HFF-Myc (cell line): ENCODE data around the gene SPEF1.
"Not testable (repeated sequence)": the region's sequence is repeated elsewhere in the genome, so short reads cannot be mapped to it uniquely, and the experiment has no call there.

Experiments used
- DNase-seq: peaks from one replicate; pipeline ENCODE4 v3.0.0-alpha.2; 2011; ENCODE audit warnings: low read depth; ENCODE audit errors: extremely low read depth
- H3K4me3 ChIP-seq: replicated peaks from 2 replicates; pipeline ENCODE4 v1.5.1; 2011; ENCODE audit warnings: low read depth, mild to moderate bottlenecking, control low read depth, low read length
- CTCF ChIP-seq: IDR thresholded peaks from 2 replicates; pipeline ENCODE4 v1.5.1; 2012; ENCODE audit warnings: mild to moderate bottlenecking, low read depth, low read length, control low read depth; ENCODE audit errors: missing control alignments

The SPEF1 gene

GRCh38 chr20:3781153-3781910 is at the start of gene SPEF1:
Gene SPEF1, minus strand, starts transcription at chr20:3781448. Its CDS starts 161 bp downstream, at chr20:3781287.
- peak within 1 kb of the TSS; percentile 41 for H3K4me3 ChIP-seq
- peak; percentile 92 for DNase-seq
- peak; percentile 69 for TF ChIP-seq CTCF

GRCh38 chr20:3829891-3830290 is 48.6 kb upstream of the SPEF1 start:
- DNase-seq, H3K4me3 ChIP-seq: not testable (repeated sequence)

GRCh38 chr20:3828798-3829197 is 47.5 kb upstream of the SPEF1 start:
- no peak overlapping the region for H3K4me3 ChIP-seq
- no peak for TF ChIP-seq CTCF
- no peak for DNase-seq

- TF ChIP-seq CTCF = no peak
- no peak overlapping the region for H3K4me3 ChIP-seq
- no peak for DNase-seq
Measured at GRCh38 chr20:3826420-3826819, 45.2 kb upstream of the SPEF1 start.

- no peak for TF ChIP-seq CTCF
- no peak overlapping the region for H3K4me3 ChIP-seq
- DNase-seq = no peak
Measured at GRCh38 chr20:3825526-3825925, 44.3 kb upstream of the SPEF1 start.

- no peak for DNase-seq
- no peak for TF ChIP-seq CTCF
- H3K4me3 ChIP-seq = no peak overlapping the region
Measured at GRCh38 chr20:3823881-3824280, 42.6 kb upstream of the SPEF1 start.

- DNase-seq = no peak
- H3K4me3 ChIP-seq = no peak overlapping the region
- no peak for TF ChIP-seq CTCF
Measured at GRCh38 chr20:3821996-3822395, 40.7 kb upstream of the SPEF1 start.
